ENCODE measurements around the gene PLCB4. TPM values are rescaled to one million over a fixed set of nuclear protein-coding genes. Genes with fewer than 3 reads are reported as not detected.

The PLCB4 gene
- total and polyA plus RNA-seq, 2 donors = 4.8 to 7.6 TPM

GRCh38 chr20:9507544-9508239, 438.8 kb downstream of the PLCB4 start:
- DNase-seq (ENCODE audit: low read depth in 6 of 9, low spot score in 9 of 9) = no peak
- WGBS = 6% methylated on average over 37 of the region's 37 CpGs
- Histone ChIP-seq H3K27ac (ENCODE audit: low read depth in 1 of 2, low read length in 1 of 2) (no peak overlapping the region), H3K36me3 (ENCODE audit: control insufficient read depth in 2 of 2, insufficient read depth in 2 of 2, low read length in 1 of 2) (no peaks in the 10 kb centered on the region), H3K9me3 (ENCODE audit: control insufficient read depth in 2 of 2, insufficient read depth in 1 of 2, low read length in 1 of 2) (peaks cover 0 to 3% of the 10 kb centered on the region in 2 donors), H3K4me1 (ENCODE audit: control insufficient read depth in 2 of 2, insufficient read depth in 2 of 2, low read length in 2 of 2) (peaks cover 0 to 5% of the 10 kb centered on the region in 2 donors), H3K4me3 (ENCODE audit: low read length in 2 of 2) (no peak overlapping the region), H3K27me3 (ENCODE audit: control insufficient read depth in 2 of 2, insufficient read depth in 1 of 2, low read length in 1 of 2) (peaks cover 60 to 84% of the 10 kb centered on the region in 2 donors)

DNA sequence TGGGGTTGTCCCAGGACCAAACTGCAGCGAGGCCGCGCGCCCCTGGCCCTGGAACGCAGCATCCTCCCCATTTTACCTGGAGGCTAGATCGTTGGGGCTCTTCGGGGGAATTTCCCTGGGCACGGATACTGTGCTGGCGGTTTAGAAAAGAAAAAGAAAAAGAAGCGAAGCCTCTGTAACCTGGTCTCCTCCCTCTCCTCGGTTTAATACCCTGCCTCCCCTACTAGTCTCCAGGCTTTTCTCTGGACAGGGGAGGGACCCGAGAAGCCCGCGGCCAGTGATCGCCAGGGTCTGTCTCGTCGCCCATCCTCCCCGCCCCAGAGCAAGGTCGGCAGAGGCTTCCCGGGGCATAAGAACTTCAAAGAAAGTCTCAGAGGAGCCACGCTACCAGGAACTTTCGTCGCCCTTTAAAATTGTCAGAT, 439.4 kb downstream of the PLCB4 start:
- H3K27me3 ChIP-seq (ENCODE audit: control insufficient read depth in 2 of 2, insufficient read depth in 1 of 2, low read length in 1 of 2) = peaks cover 60 to 84% of the 10 kb centered on the region in 2 donors
- no peak for DNase-seq (ENCODE audit: low read depth in 6 of 9, low spot score in 9 of 9)
- no peak overlapping the region for H3K27ac ChIP-seq (ENCODE audit: low read depth in 1 of 2, low read length in 1 of 2)
- WGBS = 6% methylated on average over 23 of the region's 23 CpGs
- H3K9me3 ChIP-seq (ENCODE audit: control insufficient read depth in 2 of 2, insufficient read depth in 1 of 2, low read length in 1 of 2) = peaks cover 0 to 3% of the 10 kb centered on the region in 2 donors
- H3K4me1 ChIP-seq (ENCODE audit: control insufficient read depth in 2 of 2, insufficient read depth in 2 of 2, low read length in 2 of 2) = peaks cover 0 to 5% of the 10 kb centered on the region in 2 donors
- H3K4me3 ChIP-seq (ENCODE audit: low read length in 2 of 2) = no peak overlapping the region
- H3K36me3 ChIP-seq (ENCODE audit: control insufficient read depth in 2 of 2, insufficient read depth in 2 of 2, low read length in 1 of 2) = no peaks in the 10 kb centered on the region

GRCh38 chr20:9508696-9509178, 439.9 kb downstream of the PLCB4 start:
- WGBS = 7% methylated on average over 30 of the region's 30 CpGs
- peaks cover 0 to 3% of the 10 kb centered on the region in 2 donors for H3K9me3 ChIP-seq (ENCODE audit: control insufficient read depth in 2 of 2, insufficient read depth in 1 of 2, low read length in 1 of 2)
- no peak overlapping the region for H3K27ac ChIP-seq (ENCODE audit: low read depth in 1 of 2, low read length in 1 of 2)
- no peaks in the 10 kb centered on the region for H3K36me3 ChIP-seq (ENCODE audit: control insufficient read depth in 2 of 2, insufficient read depth in 2 of 2, low read length in 1 of 2)
- peaks cover 60 to 86% of the 10 kb centered on the region in 2 donors for H3K27me3 ChIP-seq (ENCODE audit: control insufficient read depth in 2 of 2, insufficient read depth in 1 of 2, low read length in 1 of 2)
- peaks cover 0 to 5% of the 10 kb centered on the region in 2 donors for H3K4me1 ChIP-seq (ENCODE audit: control insufficient read depth in 2 of 2, insufficient read depth in 2 of 2, low read length in 2 of 2)
- DNase-seq (ENCODE audit: low read depth in 6 of 9, low spot score in 9 of 9) = no peak
- no peak overlapping the region for H3K4me3 ChIP-seq (ENCODE audit: low read length in 2 of 2)

DNA sequence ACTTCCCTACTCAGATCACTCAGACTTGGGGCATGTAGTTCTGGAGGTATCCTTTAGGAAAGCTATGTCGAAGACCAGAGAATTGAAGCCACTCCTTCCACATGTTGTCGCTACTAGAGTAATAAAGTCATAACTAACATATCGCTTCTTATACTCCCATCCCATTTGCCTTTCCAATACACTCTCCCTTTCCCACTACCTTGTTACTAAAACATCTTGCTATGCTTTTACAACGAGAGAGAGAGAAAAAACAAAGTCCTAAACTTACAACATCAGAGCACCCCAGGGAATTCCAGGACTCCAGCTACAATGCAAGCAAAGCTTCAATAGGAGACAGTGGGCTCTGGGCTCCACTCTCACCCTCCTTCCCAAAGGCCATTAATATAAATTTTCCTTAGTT, 440.4 kb downstream of the PLCB4 start:
- peaks cover 0 to 3% of the 10 kb centered on the region in 2 donors for H3K9me3 ChIP-seq (ENCODE audit: control insufficient read depth in 2 of 2, insufficient read depth in 1 of 2, low read length in 1 of 2)
- H3K27me3 ChIP-seq (ENCODE audit: control insufficient read depth in 2 of 2, insufficient read depth in 1 of 2, low read length in 1 of 2) = peaks cover 64 to 86% of the 10 kb centered on the region in 2 donors
- H3K36me3 ChIP-seq (ENCODE audit: control insufficient read depth in 2 of 2, insufficient read depth in 2 of 2, low read length in 1 of 2) = no peaks in the 10 kb centered on the region
- DNase-seq (ENCODE audit: low read depth in 6 of 9, low spot score in 9 of 9) = no peak
- 17% methylated on average over 4 of the region's 4 CpGs for WGBS
- H3K27ac ChIP-seq (ENCODE audit: low read depth in 1 of 2, low read length in 1 of 2) = no peak overlapping the region
- H3K4me3 ChIP-seq (ENCODE audit: low read length in 2 of 2) = no peak overlapping the region
- peaks cover 0 to 5% of the 10 kb centered on the region in 2 donors for H3K4me1 ChIP-seq (ENCODE audit: control insufficient read depth in 2 of 2, insufficient read depth in 2 of 2, low read length in 2 of 2)

- H3K36me3 ChIP-seq (ENCODE audit: control insufficient read depth in 2 of 2, insufficient read depth in 2 of 2, low read length in 1 of 2) = no peaks in the 10 kb centered on the region
- WGBS = 65% methylated on average over 5 of the region's 5 CpGs
- no peak overlapping the region for H3K4me3 ChIP-seq (ENCODE audit: low read length in 2 of 2)
- H3K9me3 ChIP-seq (ENCODE audit: control insufficient read depth in 2 of 2, insufficient read depth in 1 of 2, low read length in 1 of 2) = peaks cover 0 to 3% of the 10 kb centered on the region in 2 donors
- H3K4me1 ChIP-seq (ENCODE audit: control insufficient read depth in 2 of 2, insufficient read depth in 2 of 2, low read length in 2 of 2) = peaks cover 0 to 9% of the 10 kb centered on the region in 2 donors
- H3K27ac ChIP-seq (ENCODE audit: low read depth in 1 of 2, low read length in 1 of 2) = no peak overlapping the region
- H3K27me3 ChIP-seq (ENCODE audit: control insufficient read depth in 2 of 2, insufficient read depth in 1 of 2, low read length in 1 of 2) = peaks cover 70 to 88% of the 10 kb centered on the region in 2 donors
- DNase-seq (ENCODE audit: low read depth in 6 of 9, low spot score in 9 of 9) = no peak
Observed at GRCh38 chr20:9510911-9511310, 442.0 kb downstream of the PLCB4 start.

GRCh38 chr20:9514072-9514460, 445.2 kb downstream of the PLCB4 start:
- Histone ChIP-seq H3K4me3 (ENCODE audit: low read length in 2 of 2) (no peak overlapping the region), H3K4me1 (ENCODE audit: control insufficient read depth in 2 of 2, insufficient read depth in 2 of 2, low read length in 2 of 2) (peaks cover 0 to 4% of the 10 kb centered on the region in 2 donors), H3K9me3 (ENCODE audit: control insufficient read depth in 2 of 2, insufficient read depth in 1 of 2, low read length in 1 of 2) (no peaks in the 10 kb centered on the region), H3K27me3 (ENCODE audit: control insufficient read depth in 2 of 2, insufficient read depth in 1 of 2, low read length in 1 of 2) (peaks cover 60 to 87% of the 10 kb centered on the region in 2 donors), H3K36me3 (ENCODE audit: control insufficient read depth in 2 of 2, insufficient read depth in 2 of 2, low read length in 1 of 2) (no peaks in the 10 kb centered on the region), H3K27ac (ENCODE audit: low read depth in 1 of 2, low read length in 1 of 2) (no peak overlapping the region)
- no peak for DNase-seq (ENCODE audit: low read depth in 6 of 9, low spot score in 9 of 9)
- WGBS = 4% methylated on average over 9 of the region's 9 CpGs

DNA sequence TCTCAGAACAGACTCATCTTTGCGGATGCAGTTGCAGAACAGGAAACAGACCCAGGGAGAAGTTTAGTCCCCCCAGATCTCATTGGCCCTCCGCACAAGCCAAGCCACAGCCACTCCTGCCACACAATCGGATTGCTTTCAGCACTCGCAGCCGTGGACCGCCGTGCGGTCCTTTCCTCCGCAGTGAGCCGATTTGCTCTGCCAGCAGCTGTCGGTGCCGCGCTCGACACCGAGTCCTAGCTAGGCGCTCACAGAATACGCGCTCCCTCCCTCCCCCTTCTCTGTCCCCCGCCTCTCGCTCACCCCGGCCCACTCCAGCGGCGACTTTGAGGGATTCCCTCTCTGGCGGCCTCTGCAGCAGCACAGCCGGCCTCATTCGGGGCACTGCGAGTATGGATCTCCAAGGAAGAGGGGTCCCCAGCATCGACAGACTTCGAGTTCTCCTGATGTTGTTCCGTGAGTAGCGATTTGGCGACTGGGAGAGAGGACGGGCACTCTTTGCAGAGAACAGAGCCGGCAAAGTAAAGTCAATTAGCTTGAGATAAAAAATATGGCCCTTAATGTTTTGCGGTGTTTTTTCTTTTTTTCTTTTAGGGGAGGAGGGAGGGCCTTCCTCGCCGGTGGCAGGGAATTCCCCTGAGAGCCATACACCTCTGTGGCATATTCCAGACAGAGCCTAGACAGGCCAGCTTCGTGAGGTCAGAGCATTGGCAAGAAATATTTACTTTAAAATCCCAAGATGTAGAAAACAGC, 445.8 kb downstream of the PLCB4 start, which contains the start of gene LAMP5:
LAMP5 (plus strand) TSS at position 130 of the 753 bp plus-strand sequence; CDS start at position 393, 263 bp downstream.
- WGBS = 2% methylated on average over 38 of the region's 38 CpGs
- H3K4me3 ChIP-seq (ENCODE audit: low read length in 2 of 2) = no peak within 1 kb of the TSS
- H3K4me1 ChIP-seq (ENCODE audit: control insufficient read depth in 2 of 2, insufficient read depth in 2 of 2, low read length in 2 of 2) = peaks cover 0 to 4% of the 10 kb centered on the region in 2 donors
- peaks cover 56 to 81% of the 10 kb centered on the region in 2 donors for H3K27me3 ChIP-seq (ENCODE audit: control insufficient read depth in 2 of 2, insufficient read depth in 1 of 2, low read length in 1 of 2)
- no peaks in the 10 kb centered on the region for H3K9me3 ChIP-seq (ENCODE audit: control insufficient read depth in 2 of 2, insufficient read depth in 1 of 2, low read length in 1 of 2)
- no peak for DNase-seq (ENCODE audit: low read depth in 6 of 9, low spot score in 9 of 9)
- no peaks in the 10 kb centered on the region for H3K36me3 ChIP-seq (ENCODE audit: control insufficient read depth in 2 of 2, insufficient read depth in 2 of 2, low read length in 1 of 2)
- H3K27ac ChIP-seq (ENCODE audit: low read depth in 1 of 2, low read length in 1 of 2) = no peak within 1 kb of the TSS

GRCh38 chr20:9515214-9515585, 446.3 kb downstream of the PLCB4 start:
- no peaks in the 10 kb centered on the region for H3K9me3 ChIP-seq (ENCODE audit: control insufficient read depth in 2 of 2, insufficient read depth in 1 of 2, low read length in 1 of 2)
- no peak for DNase-seq (ENCODE audit: low read depth in 6 of 9, low spot score in 9 of 9)
- H3K4me3 ChIP-seq (ENCODE audit: low read length in 2 of 2) = no peak overlapping the region
- peaks cover 52 to 78% of the 10 kb centered on the region in 2 donors for H3K27me3 ChIP-seq (ENCODE audit: control insufficient read depth in 2 of 2, insufficient read depth in 1 of 2, low read length in 1 of 2)
- WGBS = 12% methylated on average over 13 of the region's 13 CpGs
- H3K36me3 ChIP-seq (ENCODE audit: control insufficient read depth in 2 of 2, insufficient read depth in 2 of 2, low read length in 1 of 2) = no peaks in the 10 kb centered on the region
- no peak overlapping the region for H3K27ac ChIP-seq (ENCODE audit: low read depth in 1 of 2, low read length in 1 of 2)
- H3K4me1 ChIP-seq (ENCODE audit: control insufficient read depth in 2 of 2, insufficient read depth in 2 of 2, low read length in 2 of 2) = peaks cover 0 to 4% of the 10 kb centered on the region in 2 donors

DNA sequence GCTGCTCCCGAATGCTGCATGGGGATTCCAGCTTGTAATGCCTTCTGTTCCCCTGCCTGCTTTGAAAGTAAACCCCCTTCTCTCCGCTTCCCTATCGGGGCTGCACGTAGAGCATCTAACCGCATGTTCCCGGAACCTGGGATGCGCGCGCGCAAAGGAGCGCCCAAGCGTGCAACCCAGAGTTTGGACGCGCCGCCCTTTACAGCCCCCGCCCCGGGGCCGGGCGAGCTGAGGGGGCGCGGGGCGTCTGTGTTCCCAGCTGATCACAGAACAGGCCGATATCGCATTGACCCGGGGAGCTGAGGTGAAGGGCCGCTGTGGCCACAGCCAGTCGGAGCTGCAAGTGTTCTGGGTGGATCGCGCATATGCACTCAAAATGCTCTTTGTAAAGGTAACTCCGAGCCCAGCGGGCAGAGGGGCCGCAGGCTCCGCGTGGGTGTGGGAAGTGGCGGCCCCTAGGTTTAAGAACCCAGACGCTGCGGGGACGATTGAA, 446.9 kb downstream of the PLCB4 start:
- no peak for DNase-seq (ENCODE audit: low read depth in 6 of 9, low spot score in 9 of 9)
- 5% methylated on average over 38 of the region's 38 CpGs for WGBS
- no peaks in the 10 kb centered on the region for H3K9me3 ChIP-seq (ENCODE audit: control insufficient read depth in 2 of 2, insufficient read depth in 1 of 2, low read length in 1 of 2)
- H3K4me3 ChIP-seq (ENCODE audit: low read length in 2 of 2) = peak overlapping the region in 1 of 2 donors; percentile 4
- H3K4me1 ChIP-seq (ENCODE audit: control insufficient read depth in 2 of 2, insufficient read depth in 2 of 2, low read length in 2 of 2) = peaks cover 0 to 4% of the 10 kb centered on the region in 2 donors
- peaks cover 46 to 75% of the 10 kb centered on the region in 2 donors for H3K27me3 ChIP-seq (ENCODE audit: control insufficient read depth in 2 of 2, insufficient read depth in 1 of 2, low read length in 1 of 2)
- H3K36me3 ChIP-seq (ENCODE audit: control insufficient read depth in 2 of 2, insufficient read depth in 2 of 2, low read length in 1 of 2) = no peaks in the 10 kb centered on the region
- no peak overlapping the region for H3K27ac ChIP-seq (ENCODE audit: low read depth in 1 of 2, low read length in 1 of 2)
